K562 (cell line): ENCODE results near the gene SERPINE1. TPM values are rescaled to one million over a fixed set of nuclear protein-coding genes. Genes with fewer than 3 reads are reported as not detected.

Experiments
- CEBPG ChIP-seq, 3 experiments: fragments of 200-800 bp in 1 of 3; sonication (Bioruptor generic) in 1 of 3; sonication (generic) in 1 of 3; formaldehyde crosslinking in 1 of 3; IDR thresholded peaks in 2 of 3; conservative IDR thresholded peaks in 1 of 3; 2 replicates each; pipeline versions ENCODE4 v1.6.1 to v1.8.0; 2016 to 2022; ENCODE audit warnings: missing compliant biosample characterization in 2 of 3, missing genetic modification characterization in 2 of 3, mild to moderate bottlenecking in 1 of 3, missing genetic modification reagents in 1 of 3
- CREBBP ChIP-seq: IDR thresholded peaks from one replicate; pipeline ENCODE4 v1.6.1; 2012; ENCODE audit warnings: low read depth, mild to moderate bottlenecking, control low read depth, inconsistent platforms, low read length
- FOS ChIP-seq: IDR thresholded peaks from 3 replicates; pipeline ENCODE4 v1.6.1; 2011; ENCODE audit not compliant: insufficient read length; ENCODE audit errors: extremely low read depth
- JUND ChIP-seq, 2 experiments: IDR thresholded peaks; 2 replicates in 1 of 2; 3 replicates in 1 of 2; pipeline ENCODE4 v1.6.1; 2011; ENCODE audit warnings: borderline replicate concordance in 2 of 2, low read depth in 2 of 2, low read length in 2 of 2, improper control_type of control experiment in 1 of 2, missing biosample characterization in 1 of 2, missing genetic modification characterization in 1 of 2, missing genetic modification reagents in 1 of 2
- MIER1 ChIP-seq: fragments of 450-650 bp; IDR thresholded peaks from 2 replicates; pipeline ENCODE4 v1.6.1; 2016; ENCODE audit warnings: antibody characterized with exemption, mild to moderate bottlenecking, low read depth
- NELFE ChIP-seq: IDR thresholded peaks from 2 replicates; pipeline ENCODE4 v1.6.1; 2011; ENCODE audit warnings: mild to moderate bottlenecking; ENCODE audit not compliant: insufficient read depth, insufficient read length
- SMAD1 ChIP-seq: fragments of 150-350 bp; IDR thresholded peaks from 2 replicates; pipeline ENCODE4 v1.6.1; 2014; ENCODE audit warnings: low read length, low read depth; ENCODE audit not compliant: partially characterized antibody
- SOX6 ChIP-seq: fragments of 450-650 bp; IDR thresholded peaks from 2 replicates; pipeline ENCODE4 v1.6.1; 2014; ENCODE audit warnings: mild to moderate bottlenecking
- TCF3 ChIP-seq: sonication (generic); formaldehyde crosslinking; IDR thresholded peaks from 2 replicates; pipeline ENCODE4 v1.4.0; 2020; ENCODE audit warnings: mild to moderate bottlenecking, missing genetic modification reagents
- TRIM24 ChIP-seq, 2 experiments: fragments of 450-650 bp; IDR thresholded peaks; 2 replicates each; pipeline ENCODE4 v1.6.1; 2016
- TSC22D4 ChIP-seq: fragments of 450-650 bp; IDR thresholded peaks from 2 replicates; pipeline ENCODE4 v1.6.1; 2016; ENCODE audit warnings: missing genetic modification characterization, missing biosample characterization, control low read depth
- ZEB2 ChIP-seq: fragments of 450-650 bp; IDR thresholded peaks from 2 replicates; pipeline ENCODE4 v1.6.1; 2016
- ZNF589 ChIP-seq: fragments of 200-800 bp; sonication (Bioruptor generic); IDR thresholded peaks from 2 replicates; pipeline ENCODE4 v1.6.1; 2016; ENCODE audit warnings: low read depth, missing genetic modification characterization, missing compliant biosample characterization
- ZNF699 ChIP-seq: fragments of 250-450 bp; sonication (Bioruptor Pico); IDR thresholded peaks from 2 replicates; pipeline ENCODE4 v1.8.0; 2021; ENCODE audit warnings: mild to moderate bottlenecking, moderate library complexity; ENCODE audit not compliant: insufficient replicate concordance
- ZZZ3 ChIP-seq: fragments of 450-650 bp; IDR thresholded peaks from 2 replicates; pipeline ENCODE4 v1.6.1; 2016; ENCODE audit warnings: antibody characterized with exemption, mild to moderate bottlenecking, moderate library complexity
- polyA plus RNA-seq, 8 experiments: library from polyadenylated mRNA; depleted of rRNA in 4 of 8; stranded (reverse) in 5 of 8; unstranded in 3 of 8; fragments of >200 nt; fragmentation: Nextera tagmentation in 2 of 8; fragmentation: Illumina TruSeq in 1 of 8; extraction: Ambion mirVana in 2 of 8; extraction: Trizol in 1 of 8; gene quantifications; 2 replicates each; pipeline versions ENCODE4 v1.2.1 to v1.2.3, GENCODE V29; 2011 to 2014; ENCODE audit warnings: inconsistent platforms in 1 of 8, missing spikeins in 1 of 8
- total RNA-seq, 7 experiments: library from RNA; depleted of rRNA in 6 of 7; stranded (reverse); fragments of >200 nt in 6 of 7; fragmentation: Illumina TruSeq in 2 of 7; extraction: Trizol in 2 of 7; gene quantifications; 2 replicates each; pipeline versions ENCODE4 v1.2.1 to v1.2.3, GENCODE V29; 2011 to 2021; ENCODE audit warnings: low replicate concordance in 1 of 7
- TF ChIP-seq, protein P1 (sequence below): IDR thresholded peaks from 2 replicates; pipeline ENCODE4 v1.6.1; 2011; ENCODE audit warnings: borderline replicate concordance, low read depth, mild to moderate bottlenecking, moderate library complexity, low read length; ENCODE audit not compliant: insufficient read depth, poor library complexity, severe bottlenecking
- TF ChIP-seq, protein P2 (sequence below): conservative IDR thresholded peaks from 2 replicates; pipeline ENCODE4 v1.6.1; 2011; ENCODE audit warnings: low read depth, mild to moderate bottlenecking, low read length; ENCODE audit not compliant: control insufficient read depth
- TF ChIP-seq, protein P3 (sequence below): fragments of 250-450 bp; sonication (Bioruptor Pico); IDR thresholded peaks from 2 replicates; pipeline ENCODE4 v1.8.0; 2021; ENCODE audit warnings: moderate library complexity, mild to moderate bottlenecking, inconsistent platforms
- TF ChIP-seq, protein P4 (sequence below): fragments of 200-800 bp; sonication (Bioruptor generic); IDR thresholded peaks from 2 replicates; pipeline ENCODE4 v1.6.1; 2017; ENCODE audit warnings: missing genetic modification characterization, missing compliant biosample characterization

SERPINE1 gene
- total and polyA plus RNA-seq, 9 of the 15 experiments (the other 6 are each of a cell fraction or from before 2014, with no cell fraction given), result 0.22 to 4.8 (median 0.91) TPM

- TF ChIP-seq, protein P1, sequence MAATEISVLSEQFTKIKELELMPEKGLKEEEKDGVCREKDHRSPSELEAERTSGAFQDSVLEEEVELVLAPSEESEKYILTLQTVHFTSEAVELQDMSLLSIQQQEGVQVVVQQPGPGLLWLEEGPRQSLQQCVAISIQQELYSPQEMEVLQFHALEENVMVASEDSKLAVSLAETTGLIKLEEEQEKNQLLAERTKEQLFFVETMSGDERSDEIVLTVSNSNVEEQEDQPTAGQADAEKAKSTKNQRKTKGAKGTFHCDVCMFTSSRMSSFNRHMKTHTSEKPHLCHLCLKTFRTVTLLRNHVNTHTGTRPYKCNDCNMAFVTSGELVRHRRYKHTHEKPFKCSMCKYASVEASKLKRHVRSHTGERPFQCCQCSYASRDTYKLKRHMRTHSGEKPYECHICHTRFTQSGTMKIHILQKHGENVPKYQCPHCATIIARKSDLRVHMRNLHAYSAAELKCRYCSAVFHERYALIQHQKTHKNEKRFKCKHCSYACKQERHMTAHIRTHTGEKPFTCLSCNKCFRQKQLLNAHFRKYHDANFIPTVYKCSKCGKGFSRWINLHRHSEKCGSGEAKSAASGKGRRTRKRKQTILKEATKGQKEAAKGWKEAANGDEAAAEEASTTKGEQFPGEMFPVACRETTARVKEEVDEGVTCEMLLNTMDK, result peak; percentile 83
- peak; percentile 100 for TF ChIP-seq JUND (IDR thresholded peaks at IDR 0.05; ENCODE audit: borderline replicate concordance, low read depth, low read length)
- TF ChIP-seq JUND (tag; IDR thresholded peaks at IDR 0.05; ENCODE audit: borderline replicate concordance, low read depth, low read length), result peak; percentile 100
- TF ChIP-seq CEBPG (CRISPR knock-in tag; IDR thresholded peaks at IDR 0.05), result no peak
- TF ChIP-seq CEBPG (tag; conservative IDR thresholded peaks at IDR 0.05 in 1 of 2, IDR thresholded peaks at IDR 0.05 in 1 of 2), result no peak
- no peak for TF ChIP-seq ZNF699 (CRISPR knock-in tag)
- peak; percentile 90; the same call in 1 of the 2 replicates for TF ChIP-seq ZNF589 (CRISPR knock-in tag)
- TF ChIP-seq SMAD1, result peak; percentile 67
- TF ChIP-seq, protein P2, sequence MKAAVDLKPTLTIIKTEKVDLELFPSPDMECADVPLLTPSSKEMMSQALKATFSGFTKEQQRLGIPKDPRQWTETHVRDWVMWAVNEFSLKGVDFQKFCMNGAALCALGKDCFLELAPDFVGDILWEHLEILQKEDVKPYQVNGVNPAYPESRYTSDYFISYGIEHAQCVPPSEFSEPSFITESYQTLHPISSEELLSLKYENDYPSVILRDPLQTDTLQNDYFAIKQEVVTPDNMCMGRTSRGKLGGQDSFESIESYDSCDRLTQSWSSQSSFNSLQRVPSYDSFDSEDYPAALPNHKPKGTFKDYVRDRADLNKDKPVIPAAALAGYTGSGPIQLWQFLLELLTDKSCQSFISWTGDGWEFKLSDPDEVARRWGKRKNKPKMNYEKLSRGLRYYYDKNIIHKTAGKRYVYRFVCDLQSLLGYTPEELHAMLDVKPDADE, result peak; percentile 88; the same call in 1 of the 2 replicates
- 0 out of 2 replicates have a peak, but pooled peaks have one; percentile 34 for TF ChIP-seq MIER1
- TF ChIP-seq NELFE, result no peak
- peak; percentile 91 for TF ChIP-seq FOS
- TF ChIP-seq SOX6, result peak; percentile 89
- no peak for TF ChIP-seq CREBBP
- TF ChIP-seq, protein P3, sequence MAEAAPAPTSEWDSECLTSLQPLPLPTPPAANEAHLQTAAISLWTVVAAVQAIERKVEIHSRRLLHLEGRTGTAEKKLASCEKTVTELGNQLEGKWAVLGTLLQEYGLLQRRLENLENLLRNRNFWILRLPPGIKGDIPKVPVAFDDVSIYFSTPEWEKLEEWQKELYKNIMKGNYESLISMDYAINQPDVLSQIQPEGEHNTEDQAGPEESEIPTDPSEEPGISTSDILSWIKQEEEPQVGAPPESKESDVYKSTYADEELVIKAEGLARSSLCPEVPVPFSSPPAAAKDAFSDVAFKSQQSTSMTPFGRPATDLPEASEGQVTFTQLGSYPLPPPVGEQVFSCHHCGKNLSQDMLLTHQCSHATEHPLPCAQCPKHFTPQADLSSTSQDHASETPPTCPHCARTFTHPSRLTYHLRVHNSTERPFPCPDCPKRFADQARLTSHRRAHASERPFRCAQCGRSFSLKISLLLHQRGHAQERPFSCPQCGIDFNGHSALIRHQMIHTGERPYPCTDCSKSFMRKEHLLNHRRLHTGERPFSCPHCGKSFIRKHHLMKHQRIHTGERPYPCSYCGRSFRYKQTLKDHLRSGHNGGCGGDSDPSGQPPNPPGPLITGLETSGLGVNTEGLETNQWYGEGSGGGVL (CRISPR knock-in tag), result no peak
- peak; percentile 47; the same call in 1 of the 2 replicates for TF ChIP-seq TCF3 (CRISPR knock-in tag)
- TF ChIP-seq TSC22D4 (tag), result no peak
- TF ChIP-seq, protein P4, sequence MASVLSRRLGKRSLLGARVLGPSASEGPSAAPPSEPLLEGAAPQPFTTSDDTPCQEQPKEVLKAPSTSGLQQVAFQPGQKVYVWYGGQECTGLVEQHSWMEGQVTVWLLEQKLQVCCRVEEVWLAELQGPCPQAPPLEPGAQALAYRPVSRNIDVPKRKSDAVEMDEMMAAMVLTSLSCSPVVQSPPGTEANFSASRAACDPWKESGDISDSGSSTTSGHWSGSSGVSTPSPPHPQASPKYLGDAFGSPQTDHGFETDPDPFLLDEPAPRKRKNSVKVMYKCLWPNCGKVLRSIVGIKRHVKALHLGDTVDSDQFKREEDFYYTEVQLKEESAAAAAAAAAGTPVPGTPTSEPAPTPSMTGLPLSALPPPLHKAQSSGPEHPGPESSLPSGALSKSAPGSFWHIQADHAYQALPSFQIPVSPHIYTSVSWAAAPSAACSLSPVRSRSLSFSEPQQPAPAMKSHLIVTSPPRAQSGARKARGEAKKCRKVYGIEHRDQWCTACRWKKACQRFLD (CRISPR knock-in tag), result peak; percentile 3; the same call in 1 of the 2 replicates
- peak; percentile 77 for TF ChIP-seq ZEB2
- TF ChIP-seq TRIM24 (IDR thresholded peaks at IDR 0.05), result peak; percentile 89 to 93
- no peak for TF ChIP-seq ZZZ3
Measured at GRCh38 chr7:101138213-101138870, 11.4 kb downstream of the SERPINE1 start (continued).
